Tracheal epithelial cell (primary cell): Measurements from ENCODE around the gene ZNF837. TPM values are rescaled to one million over a fixed set of nuclear protein-coding genes. Genes with fewer than 3 reads are reported as not detected.

Experiments used
- total RNA-seq: library from RNA; depleted of rRNA; stranded (reverse); fragments of >200 nt; gene quantifications from 2 replicates; pipeline ENCODE4 v1.2.1, GENCODE V29; 2014

The ZNF837 gene
- total RNA-seq = 1.9 and 6.6 TPM in 2 replicates

DNA sequence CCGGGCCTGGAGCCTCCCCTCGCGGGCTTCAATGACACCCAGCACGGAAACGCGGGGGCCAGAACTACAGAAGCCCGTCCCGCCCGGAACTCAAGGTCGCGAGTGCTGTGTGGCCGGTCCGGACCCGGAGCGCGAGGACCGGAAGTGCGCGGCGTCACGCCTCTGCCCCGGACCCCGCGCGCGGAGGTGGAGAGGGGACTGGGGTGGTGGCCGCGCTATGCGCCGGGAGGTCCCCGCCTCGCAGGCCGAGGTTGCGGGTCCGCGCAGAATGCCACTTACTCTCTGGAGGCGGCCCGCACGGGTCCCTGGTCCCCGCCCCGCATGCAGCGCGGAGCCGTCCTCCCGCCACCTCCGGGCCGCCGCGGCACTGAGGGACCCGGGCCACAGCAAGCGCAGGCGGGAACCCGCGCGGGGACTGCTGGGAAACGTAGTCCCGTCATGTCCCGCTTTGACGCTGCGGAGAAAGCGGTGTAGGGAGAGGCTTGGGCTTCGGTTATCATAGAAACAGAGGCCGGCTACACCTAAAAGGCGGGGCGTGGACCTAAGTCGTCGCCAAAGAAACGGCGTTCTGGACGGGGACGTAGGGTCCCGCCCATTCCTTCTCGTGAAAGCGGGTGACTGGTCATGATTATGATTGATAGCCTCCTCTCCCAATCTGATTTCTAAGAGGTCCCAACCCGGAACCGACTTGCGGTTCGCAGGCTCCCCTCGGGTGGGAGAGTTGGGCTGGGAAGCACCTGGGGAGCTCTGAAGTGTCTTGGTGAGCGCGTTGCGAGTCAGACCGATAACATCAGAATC, at the start of gene ZNF837:
Gene ZNF837 (minus strand): TSS at position 369 of the 798 bp plus-strand sequence. CDS start 11,698 bp downstream, outside the sequence.

DNA sequence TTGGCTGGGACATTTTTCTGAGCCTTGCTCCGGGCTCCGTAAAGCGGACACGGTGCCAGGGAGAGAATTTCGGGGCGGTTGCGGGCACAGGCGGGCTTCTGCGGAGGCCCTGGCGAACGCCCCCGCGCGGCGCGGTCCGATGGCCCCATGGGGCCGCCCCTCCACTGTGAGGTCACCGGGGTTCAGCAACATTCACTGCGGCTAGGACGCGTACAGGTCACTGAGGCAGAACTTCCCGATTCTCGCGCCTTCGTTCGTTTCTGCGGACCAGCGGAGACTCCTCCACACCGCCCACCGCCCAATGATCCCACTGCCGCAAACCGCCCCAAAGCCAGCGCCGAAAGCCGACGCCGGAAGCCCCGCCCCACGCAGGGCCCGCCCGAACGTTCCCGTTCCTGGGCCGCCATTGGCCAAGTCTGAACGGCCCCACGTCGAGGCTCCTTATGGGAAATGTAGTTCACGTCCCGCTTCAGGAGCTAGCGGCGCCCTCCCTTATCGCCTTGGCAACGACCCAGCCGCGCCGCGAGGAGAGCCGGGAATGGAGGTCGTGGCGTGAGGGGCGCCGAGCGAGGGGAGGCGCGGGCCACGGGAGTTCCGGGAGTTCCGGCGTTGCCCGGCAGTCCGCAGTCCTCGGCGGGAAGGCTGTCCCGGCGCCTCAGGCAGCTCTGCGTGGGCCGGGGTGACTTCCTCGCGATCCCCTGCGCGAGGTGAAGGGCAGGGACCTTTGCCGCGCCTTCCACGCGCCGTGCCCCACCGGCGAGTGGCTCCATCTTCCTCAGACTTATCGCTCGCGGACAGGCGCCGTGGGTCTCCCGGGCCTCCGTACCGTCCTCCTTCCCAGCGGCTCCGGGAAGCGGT, 27.6 kb upstream of the ZNF837 start, which contains the start of gene ZNF584:
Gene ZNF584 (plus strand): TSS at position 498 of the 858 bp plus-strand sequence. CDS start 499 bp downstream, outside the sequence.

DNA sequence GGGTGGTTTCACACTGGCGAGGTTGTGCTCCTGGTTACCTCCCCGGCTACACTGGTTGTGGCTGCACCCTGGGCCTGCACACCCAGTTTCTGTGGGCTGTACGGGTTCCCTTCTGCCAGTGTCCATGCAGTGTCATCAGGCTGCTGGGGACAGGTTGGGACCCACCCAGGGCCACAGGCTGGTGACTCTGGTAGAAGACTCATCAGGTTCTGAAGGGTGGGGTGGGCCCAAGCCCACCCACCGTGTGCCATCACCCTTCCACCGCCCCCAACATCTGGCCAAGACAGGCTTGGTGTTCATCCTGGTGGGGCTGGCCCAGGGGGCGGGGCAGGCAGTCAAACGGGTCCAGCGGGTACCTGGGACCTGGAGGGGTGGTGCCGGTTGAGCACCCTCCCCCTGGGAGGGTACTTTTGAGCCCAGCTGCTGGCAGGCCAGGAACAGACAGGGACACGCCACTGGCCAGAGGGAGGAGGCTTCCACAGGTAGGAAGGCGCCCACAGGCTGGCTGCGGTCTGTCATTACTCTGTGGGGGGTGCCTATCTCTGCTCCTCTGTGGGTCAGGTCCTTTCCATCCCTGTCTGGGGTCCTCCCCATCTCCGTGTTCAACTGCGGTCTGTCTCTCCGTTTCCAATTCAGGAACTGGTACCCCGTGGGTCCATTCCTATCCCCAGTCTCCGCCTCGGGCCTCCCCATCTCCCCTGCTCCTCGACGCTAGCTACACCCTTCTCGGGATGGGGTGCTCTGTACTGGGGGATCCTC, 14.6 kb upstream of the ZNF837 start, which contains the start of gene RNF225:
Gene RNF225 (plus strand): TSS at position 437 of the 759 bp plus-strand sequence. CDS start 434 bp downstream, outside the sequence.

DNA sequence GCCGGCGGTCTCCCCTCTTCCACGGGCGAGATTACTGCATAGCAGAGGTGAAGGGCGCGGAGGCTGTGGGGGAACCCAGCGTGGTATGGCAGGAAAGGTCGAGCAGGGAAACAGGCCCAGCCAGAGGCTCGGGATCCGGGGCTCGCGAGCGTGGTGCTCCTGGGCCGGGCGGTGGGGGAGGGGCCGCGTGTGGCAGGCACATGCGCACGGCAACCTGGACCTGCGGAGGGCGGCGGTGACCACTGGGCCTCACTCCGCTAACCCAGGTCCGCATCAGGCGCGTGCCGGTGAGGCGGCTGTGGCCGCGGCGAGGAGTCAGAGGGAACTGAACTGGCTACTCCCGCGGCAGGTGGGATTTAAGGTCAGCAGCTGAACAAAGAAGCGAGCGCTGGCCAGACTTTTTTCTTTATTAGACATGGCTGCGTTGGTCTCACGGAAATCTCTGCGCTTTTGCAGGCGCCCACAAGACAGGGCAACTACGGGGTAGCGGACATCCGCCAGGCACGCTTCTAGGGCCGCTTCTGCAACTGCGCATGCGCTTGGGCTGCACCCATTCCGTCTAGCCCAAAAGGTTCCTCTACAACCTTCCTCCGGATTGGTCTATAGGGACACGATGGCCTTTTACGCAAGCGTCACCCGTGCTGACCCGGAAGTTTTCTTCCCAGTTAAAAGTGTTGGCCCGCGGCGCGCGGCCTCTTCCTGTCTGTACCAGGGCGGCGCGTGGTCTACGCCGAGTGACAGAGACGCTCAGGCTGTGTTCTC, 5.9 kb upstream of the ZNF837 start, which contains the start of gene RPS5:
Gene RPS5 (plus strand): TSS at position 694 of the 762 bp plus-strand sequence. CDS start 869 bp downstream, outside the sequence.

DNA sequence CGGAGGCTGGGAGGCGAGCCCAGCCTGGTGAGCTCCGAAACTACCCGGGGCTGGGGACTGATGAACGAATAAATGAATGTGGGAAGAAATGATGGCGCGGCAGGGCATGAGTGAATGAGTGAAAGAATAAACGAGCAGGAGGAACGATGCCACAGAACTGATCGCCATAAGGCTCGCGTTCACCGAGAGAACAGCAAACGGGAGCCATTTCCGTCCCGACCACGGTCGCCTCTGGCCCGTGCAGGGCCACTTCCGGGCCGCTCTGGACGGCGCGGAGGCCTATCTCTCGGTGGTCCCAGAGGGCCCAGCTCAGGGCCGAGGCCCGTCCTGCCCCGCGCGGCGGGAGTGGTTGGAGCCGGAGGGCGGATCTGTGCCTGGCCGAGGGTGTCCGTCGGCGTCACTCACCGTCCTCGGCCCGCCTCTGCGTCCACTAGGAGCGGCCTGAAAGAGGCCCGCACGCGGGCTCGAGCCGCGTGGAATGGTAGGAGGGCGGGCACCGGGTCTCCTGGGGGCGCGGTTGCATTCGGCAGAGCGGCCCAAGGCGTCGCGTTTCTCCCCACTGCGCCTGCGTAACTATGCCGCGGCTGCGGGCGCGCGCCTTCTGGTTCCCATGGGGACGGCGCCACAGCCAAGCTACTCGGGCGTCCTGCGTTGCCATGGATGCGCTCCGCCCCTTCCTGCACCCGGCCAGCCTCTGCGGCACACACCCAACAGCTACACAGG, 18.4 kb downstream of the ZNF837 start, which contains the start of gene ZNF497:
Gene ZNF497 (minus strand): TSS at position 480 of the 723 bp plus-strand sequence. CDS start 5,116 bp downstream, outside the sequence.

DNA sequence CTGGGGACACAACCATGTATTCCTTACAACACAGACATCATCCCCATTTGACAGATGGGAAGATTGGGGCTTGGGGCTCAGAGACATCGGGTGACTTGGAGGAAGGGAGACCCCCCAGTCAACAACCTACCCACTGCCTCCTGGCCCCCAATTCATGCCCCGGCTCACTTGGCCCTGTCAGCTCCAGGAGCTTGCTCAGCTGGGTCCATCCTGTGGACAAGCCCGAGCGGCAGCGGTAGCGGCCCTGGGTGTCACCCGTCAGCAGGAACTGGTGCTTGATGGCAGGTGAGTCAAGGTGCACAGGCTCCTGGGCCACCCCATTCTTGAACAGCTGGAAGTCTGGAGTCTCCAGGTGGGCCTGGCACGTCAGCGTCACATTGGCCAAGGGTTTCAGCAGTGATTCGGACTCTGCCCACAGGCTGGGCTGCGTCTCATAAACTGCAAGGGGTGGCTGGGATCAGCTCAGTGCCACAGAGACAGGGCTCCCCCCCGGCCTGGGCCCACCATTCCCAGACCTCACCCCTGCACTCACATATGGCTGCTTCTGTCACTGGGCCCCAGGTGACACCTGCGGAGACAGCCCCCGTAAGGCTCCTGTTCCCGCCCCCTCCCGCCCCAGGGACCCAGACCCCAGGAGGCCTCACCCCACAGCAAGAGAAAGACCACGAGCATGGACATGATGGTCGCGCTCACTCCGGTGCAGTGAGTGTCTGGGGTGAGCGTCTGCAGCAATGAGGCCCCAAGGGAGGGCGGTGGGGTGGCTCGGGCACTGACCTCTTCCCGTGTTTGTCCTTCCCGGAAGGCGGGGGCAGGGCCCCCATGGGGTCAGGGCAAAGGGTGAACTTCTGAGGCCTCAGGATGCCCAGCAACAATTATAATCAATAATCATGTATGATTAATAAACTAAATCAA, 27.8 kb downstream of the ZNF837 start, which contains the start of gene A1BG:
Gene A1BG (minus strand): TSS at position 733 of the 912 bp plus-strand sequence. CDS start 55 bp downstream, at position 678.

DNA sequence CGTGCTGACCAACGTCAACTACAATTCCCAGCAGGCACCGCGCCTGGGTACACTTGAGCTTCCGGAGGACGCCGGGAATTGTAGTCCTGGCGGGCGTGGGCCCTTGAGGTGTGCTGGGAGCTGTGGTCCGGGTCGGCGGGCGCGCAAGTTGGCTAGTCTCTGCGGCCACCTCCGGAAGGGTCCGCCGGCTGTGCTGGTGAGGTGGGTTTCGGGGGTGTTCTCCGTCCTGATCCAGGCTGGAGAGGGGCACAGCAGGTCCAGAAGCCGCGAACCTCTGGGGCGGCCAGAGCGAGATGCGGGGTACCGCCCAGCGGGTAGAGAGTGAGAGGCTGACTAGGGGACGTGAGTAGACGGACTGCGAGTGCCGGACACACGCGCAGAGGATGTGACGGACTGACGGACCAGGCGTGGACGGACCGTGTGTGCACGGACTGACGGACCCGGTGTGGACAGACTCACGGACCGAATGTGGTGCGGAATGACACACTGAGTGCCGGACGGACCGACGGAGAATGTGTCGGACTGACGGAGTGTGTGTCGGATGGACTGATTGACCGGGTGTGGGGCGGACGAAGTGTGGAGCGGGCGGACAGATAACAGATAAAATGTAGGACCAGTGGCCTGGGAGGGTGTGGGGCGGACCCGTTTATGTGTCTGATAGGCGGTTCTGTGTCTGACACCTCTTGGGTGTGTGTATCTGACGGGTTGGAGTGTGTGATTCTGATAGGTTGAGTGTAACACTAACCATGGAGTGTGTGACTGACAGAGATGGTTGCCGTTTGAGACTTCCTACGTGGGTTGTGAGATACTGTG, 53.7 kb downstream of the ZNF837 start, which contains the start of gene ZSCAN22:
Gene ZSCAN22 (plus strand): TSS at position 81 of the 813 bp plus-strand sequence. CDS start 7,809 bp downstream, outside the sequence.

Other genes with a start within 250 kb of the ZNF837 start
- 10.1 and 13.6 TPM in 2 replicates for gene ZNF329, start 230.2 kb downstream of the ZNF837 start, total RNA-seq
- gene ZNF274, start 198.0 kb downstream of the ZNF837 start, total RNA-seq = 25.8 and 30.3 TPM in 2 replicates
- 58.0 and 70.1 TPM in 2 replicates for gene ZNF544, start 152.1 kb downstream of the ZNF837 start, total RNA-seq
- 3.9 and 4.3 TPM in 2 replicates for gene ZNF8, start 102.1 kb downstream of the ZNF837 start, total RNA-seq
- 25.8 and 30.4 TPM in 2 replicates for gene ERVK3-1, start 75.7 kb downstream of the ZNF837 start, total RNA-seq
- gene ZSCAN22, start 54.0 kb downstream of the ZNF837 start, total RNA-seq = 2.2 and 2.6 TPM in 2 replicates
- 4.8 TPM in 1 of 2 replicates, not detected in the other for gene A1BG, start 27.5 kb downstream of the ZNF837 start, total RNA-seq
- 1.9 and 2.1 TPM in 2 replicates for gene ZNF497, start 18.3 kb downstream of the ZNF837 start, total RNA-seq
- gene RPS5, start 6.2 kb upstream of the ZNF837 start, total RNA-seq = 3,310 and 4,284 TPM in 2 replicates
- gene RNF225, start 14.6 kb upstream of the ZNF837 start, total RNA-seq = 0.48 and 3.0 TPM in 2 replicates
- gene ZNF584, start 27.6 kb upstream of the ZNF837 start, total RNA-seq = 10.6 and 10.9 TPM in 2 replicates
- 4.0 and 5.5 TPM in 2 replicates for gene ZNF132, start 59.1 kb upstream of the ZNF837 start, total RNA-seq
- 8.1 and 10.4 TPM in 2 replicates for gene ZNF324B, start 70.6 kb upstream of the ZNF837 start, total RNA-seq
- gene ZNF324, start 86.0 kb upstream of the ZNF837 start, total RNA-seq = 8.3 and 15.4 TPM in 2 replicates
- gene ZNF446, start 95.3 kb upstream of the ZNF837 start, total RNA-seq = 4.3 and 4.7 TPM in 2 replicates
- gene SLC27A5, start 131.0 kb upstream of the ZNF837 start, total RNA-seq = 7.5 and 11.1 TPM in 2 replicates
- gene ZBTB45, start 138.8 kb upstream of the ZNF837 start, total RNA-seq = 3.6 and 4.7 TPM in 2 replicates
- 301 and 311 TPM in 2 replicates for gene TRIM28, start 163.0 kb upstream of the ZNF837 start, total RNA-seq
- gene CHMP2A, start 174.1 kb upstream of the ZNF837 start, total RNA-seq = 92.1 and 101 TPM in 2 replicates
- 39.2 and 72.8 TPM in 2 replicates for gene UBE2M, start 177.6 kb upstream of the ZNF837 start, total RNA-seq
- gene MZF1, start 192.3 kb upstream of the ZNF837 start, total RNA-seq = 9.9 and 19.0 TPM in 2 replicates